ENCODE results near the gene SEPTIN10.

GRCh38 chr2:109527846-109528705, 85.7 kb downstream of the SEPTIN10 start:
- TF ChIP-seq POLR2AphosphoS5 (IDR thresholded peaks at IDR 0.05; ENCODE audit: borderline replicate concordance, low read depth, low read length) (no peak), EZH2 (IDR thresholded peaks at IDR 0.05) (no peak), FOXP2 (optimal IDR thresholded peaks at IDR 0.05; ENCODE audit: control extremely low read depth, extremely low read length, insufficient read depth) (no peak)
